Liver (tissue), 9 donors: ENCODE data around the gene HYLS1. TPM values are rescaled to one million over a fixed set of nuclear protein-coding genes. Genes with fewer than 3 reads are reported as not detected.
A peak's percentile ranks its signal among the peaks of the same experiment; 100 is the strongest.

Source experiments
- DNase-seq: peaks from one replicate; pipeline ENCODE4 v3.0.0-alpha.2; 2017; ENCODE audit warnings: low spot score
- H3K27ac ChIP-seq, 2 donors: one replicate each; pipeline ENCODE4 v1.7.0; 2013; ENCODE audit warnings: inconsistent platforms in 2 of 2, low read length in 2 of 2, control low read depth in 1 of 2, low read depth in 1 of 2, mild to moderate bottlenecking in 1 of 2
- H3K27me3 ChIP-seq, 4 donors: one replicate each; pipeline versions ENCODE4 v1.6.1 to v1.7.0; 2013; ENCODE audit warnings: low read length in 3 of 4, inconsistent platforms in 1 of 4, mild to moderate bottlenecking in 1 of 4, moderate library complexity in 1 of 4; ENCODE audit not compliant: control insufficient read depth in 4 of 4, insufficient read depth in 4 of 4
- H3K36me3 ChIP-seq, 4 donors: one replicate each; pipeline versions ENCODE4 v1.6.1 to v1.7.0; 2013; ENCODE audit warnings: low read length in 3 of 4, mild to moderate bottlenecking in 3 of 4, low read depth in 1 of 4, moderate library complexity in 1 of 4; ENCODE audit not compliant: control insufficient read depth in 4 of 4, insufficient read depth in 3 of 4
- H3K4me1 ChIP-seq, 4 donors: one replicate each; pipeline versions ENCODE4 v1.6.1 to v1.7.0; 2013; ENCODE audit warnings: low read length in 3 of 4, mild to moderate bottlenecking in 3 of 4, moderate library complexity in 1 of 4; ENCODE audit not compliant: control insufficient read depth in 4 of 4, insufficient read depth in 4 of 4
- H3K4me3 ChIP-seq, 3 donors: one replicate each; pipeline versions ENCODE4 v1.6.1 to v1.7.0; 2013; ENCODE audit warnings: low read length in 3 of 3, control low read depth in 1 of 3, low read depth in 1 of 3, mild to moderate bottlenecking in 1 of 3
- H3K9ac ChIP-seq, 2 donors: one replicate each; pipeline ENCODE4 v1.7.0; 2013; ENCODE audit warnings: low read length in 2 of 2, mild to moderate bottlenecking in 2 of 2, moderate library complexity in 2 of 2, control low read depth in 1 of 2, low read depth in 1 of 2
- H3K9me3 ChIP-seq, 4 donors: one replicate each; pipeline versions ENCODE4 v1.6.1 to v1.7.0; 2013; ENCODE audit warnings: low read length in 3 of 4; ENCODE audit not compliant: control insufficient read depth in 4 of 4
- CTCF ChIP-seq: fragments of 150-350 bp; IDR thresholded peaks from 2 replicates; pipeline ENCODE4 v1.5.1; 2017; ENCODE audit warnings: improper control_type of control experiment, low read depth, low read length; ENCODE audit not compliant: missing input control
- EGR1 ChIP-seq, 2 donors: IDR thresholded peaks; 2 replicates each; pipeline ENCODE4 v1.6.1; 2016 to 2018; ENCODE audit warnings: antibody characterized with exemption in 2 of 2, low read depth in 2 of 2
- FOXA1 ChIP-seq: IDR thresholded peaks from 2 replicates; pipeline ENCODE4 v1.6.1; 2016; ENCODE audit warnings: antibody characterized with exemption
- FOXA2 ChIP-seq: IDR thresholded peaks from 2 replicates; pipeline ENCODE4 v1.6.1; 2016; ENCODE audit warnings: antibody characterized with exemption
- GABPA ChIP-seq, 2 donors: IDR thresholded peaks in 1 of 2; conservative IDR thresholded peaks in 1 of 2; 2 replicates each; pipeline ENCODE4 v1.6.1; 2016; ENCODE audit warnings: antibody characterized with exemption in 2 of 2, mild to moderate bottlenecking in 1 of 2, moderate library complexity in 1 of 2
- HNF4A ChIP-seq, 2 donors: conservative IDR thresholded peaks; 2 replicates each; pipeline ENCODE4 v1.6.1; 2016; ENCODE audit warnings: antibody characterized with exemption in 2 of 2, mild to moderate bottlenecking in 2 of 2
- HNF4G ChIP-seq: IDR thresholded peaks from 2 replicates; pipeline ENCODE4 v1.6.1; 2016; ENCODE audit warnings: antibody characterized with exemption
- JUND ChIP-seq, 2 donors: IDR thresholded peaks; 2 replicates each; pipeline ENCODE4 v1.6.1; 2016; ENCODE audit warnings: antibody characterized with exemption in 2 of 2
- MAX ChIP-seq: IDR thresholded peaks from 2 replicates; pipeline ENCODE4 v1.6.1; 2016; ENCODE audit warnings: antibody characterized with exemption
- NR2F2 ChIP-seq: IDR thresholded peaks from 2 replicates; pipeline ENCODE4 v1.6.1; 2016; ENCODE audit warnings: antibody characterized with exemption
- RAD21 ChIP-seq, 2 donors: IDR thresholded peaks; 2 replicates each; pipeline ENCODE4 v1.6.1; 2016; ENCODE audit warnings: antibody characterized with exemption in 2 of 2, mild to moderate bottlenecking in 2 of 2
- REST ChIP-seq: IDR thresholded peaks from 2 replicates; pipeline ENCODE4 v1.6.1; 2016; ENCODE audit warnings: antibody characterized with exemption, mild to moderate bottlenecking
- RXRA ChIP-seq, 2 donors: IDR thresholded peaks; 2 replicates each; pipeline ENCODE4 v1.6.1; 2017 to 2018; ENCODE audit warnings: antibody characterized with exemption in 2 of 2, mild to moderate bottlenecking in 1 of 2
- SP1 ChIP-seq: IDR thresholded peaks from 2 replicates; pipeline ENCODE4 v1.6.1; 2018; ENCODE audit warnings: antibody characterized with exemption, mild to moderate bottlenecking
- TAF1 ChIP-seq: conservative IDR thresholded peaks from 2 replicates; pipeline ENCODE4 v1.6.1; 2016; ENCODE audit warnings: antibody characterized with exemption, mild to moderate bottlenecking
- YY1 ChIP-seq: IDR thresholded peaks from 2 replicates; pipeline ENCODE4 v1.6.1; 2016; ENCODE audit warnings: antibody characterized with exemption, mild to moderate bottlenecking
- ZBTB33 ChIP-seq: IDR thresholded peaks from 2 replicates; pipeline ENCODE4 v1.6.1; 2016; ENCODE audit warnings: antibody characterized with exemption
- WGBS: extraction: QIAGEN DNeasy Blood & Tissue Kit; methylation state at CpG from one replicate; pipeline ENCODE4 v1.1.7; 2013; 5-methylcytosine and 5-hydroxymethylcytosine counted together
- polyA plus RNA-seq, 2 donors: library from polyadenylated mRNA; stranded (reverse) in 1 of 2; unstranded in 1 of 2; fragments of 200-250 nt in 1 of 2; fragments of >200 nt in 1 of 2; fragmentation: Nextera tagmentation in 1 of 2; extraction: Ambion mirVana in 1 of 2; gene quantifications; one replicate each; pipeline versions ENCODE4 v1.2.1 to v1.2.3, GENCODE V29; 2013 to 2015
- total RNA-seq, 2 donors: library from RNA; depleted of rRNA; stranded (reverse); fragments of >200 nt; gene quantifications; one replicate each; pipeline ENCODE4 v1.2.3, GENCODE V29; 2014
- TF ChIP-seq, protein P1 (sequence below): IDR thresholded peaks from 2 replicates; pipeline ENCODE4 v1.6.1; 2016; ENCODE audit warnings: antibody characterized with exemption
- donor health status: healthy.
- donor health status: healthy.
- donor health status: healthy.
- donor health status: healthy.
- donor health status: healthy.

HYLS1 gene
- total and polyA plus RNA-seq, 4 donors, result 1.9 to 4.9 (median 3.7) TPM

DNA sequence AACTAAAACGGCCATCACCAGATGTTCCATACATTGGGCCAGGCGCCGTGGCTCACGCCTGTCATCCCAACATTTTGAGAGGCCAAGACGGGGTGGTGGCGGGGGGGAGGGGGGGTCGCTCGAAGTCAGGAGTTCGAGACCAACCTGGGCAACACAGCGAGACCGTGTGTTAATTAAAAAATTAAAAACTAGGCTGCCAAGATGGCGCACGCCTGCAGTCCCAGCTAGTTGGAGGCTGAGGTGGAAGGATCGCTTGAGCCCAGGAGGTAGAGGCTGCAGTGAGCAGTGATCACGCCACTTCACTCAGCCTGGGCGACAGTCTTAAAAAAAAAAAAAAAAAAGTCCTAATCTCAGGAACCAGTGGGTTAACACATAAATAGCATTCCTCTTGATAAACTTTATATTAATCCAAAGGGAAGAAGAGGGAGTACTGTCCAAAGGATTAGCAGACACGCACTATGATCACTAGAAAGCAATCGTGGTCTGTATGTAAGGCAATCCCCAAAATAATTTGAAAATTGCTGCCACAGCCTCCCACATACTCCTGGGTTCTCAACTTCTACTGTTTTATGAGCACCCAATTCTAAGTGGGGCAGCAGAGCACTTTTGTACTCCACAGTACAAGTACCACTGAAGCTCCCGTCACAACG is 14.9 kb downstream of the HYLS1 start:
- no peak for TF ChIP-seq NR2F2
- TF ChIP-seq ZBTB33, result no peak
- TF ChIP-seq JUND (IDR thresholded peaks at IDR 0.05), result no peak
- TF ChIP-seq, protein P1, sequence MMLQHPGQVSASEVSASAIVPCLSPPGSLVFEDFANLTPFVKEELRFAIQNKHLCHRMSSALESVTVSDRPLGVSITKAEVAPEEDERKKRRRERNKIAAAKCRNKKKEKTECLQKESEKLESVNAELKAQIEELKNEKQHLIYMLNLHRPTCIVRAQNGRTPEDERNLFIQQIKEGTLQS, result no peak
- TF ChIP-seq HNF4A (conservative IDR thresholded peaks at IDR 0.05), result no peak
- TF ChIP-seq MAX, result no peak
- TF ChIP-seq TAF1, result no peak
- TF ChIP-seq EGR1 (IDR thresholded peaks at IDR 0.05; ENCODE audit: low read depth in 2 of 2), result no peak
- TF ChIP-seq RXRA (IDR thresholded peaks at IDR 0.05), result no peak
- TF ChIP-seq RAD21 (IDR thresholded peaks at IDR 0.05), result no peak
- no peak for TF ChIP-seq YY1
- TF ChIP-seq GABPA (IDR thresholded peaks at IDR 0.05 in 1 of 2, conservative IDR thresholded peaks at IDR 0.05 in 1 of 2), result no peak
- no peak for TF ChIP-seq FOXA1
- no peak for TF ChIP-seq REST
- TF ChIP-seq HNF4G, result no peak
- no peak for TF ChIP-seq FOXA2
- Histone ChIP-seq H3K36me3 (peaks cover 3 to 13% (median 6%) of the 10 kb centered on the region in 4 donors), H3K27me3 (no peaks in the 10 kb centered on the region), H3K27ac (peak overlapping the region; percentile 80 to 98), H3K4me1 (peaks cover 7 to 23% (median 12%) of the 10 kb centered on the region in 4 donors), H3K4me3 (peak overlapping the region; percentile 74 to 98 (median 91)), H3K9me3 (no peaks in the 10 kb centered on the region), H3K9ac (peak overlapping the region; percentile 67 to 90)
- DNase-seq, result no peak
- 40% methylated on average over 20 of the region's 20 CpGs for WGBS

- peaks cover 3 to 11% (median 6%) of the 10 kb centered on the region in 4 donors for H3K36me3 ChIP-seq
- peak; percentile 86 for DNase-seq
- H3K4me1 ChIP-seq, result peaks cover 7 to 23% (median 12%) of the 10 kb centered on the region in 4 donors
- no peaks in the 10 kb centered on the region for H3K27me3 ChIP-seq
- peak within 1 kb of the TSS; percentile 67 to 90 for H3K9ac ChIP-seq
- peak within 1 kb of the TSS; percentile 80 to 98 for H3K27ac ChIP-seq
- H3K9me3 ChIP-seq, result no peaks in the 10 kb centered on the region
- H3K4me3 ChIP-seq, result peak within 1 kb of the TSS; percentile 74 to 98 (median 91)
- WGBS, result 3% methylated on average over 31 of the region's 31 CpGs
- peak; percentile 31 for TF ChIP-seq SP1
- TF ChIP-seq NR2F2, result no peak
- peak; percentile 32 for TF ChIP-seq ZBTB33
- no peak for TF ChIP-seq CTCF
- peak; percentile 26 to 28 for TF ChIP-seq HNF4A (conservative IDR thresholded peaks at IDR 0.05)
- TF ChIP-seq RAD21 (IDR thresholded peaks at IDR 0.05), result peak in 1 of 2 donors; percentile 13
- peak; percentile 54 for TF ChIP-seq MAX
- TF ChIP-seq GABPA (IDR thresholded peaks at IDR 0.05 in 1 of 2, conservative IDR thresholded peaks at IDR 0.05 in 1 of 2), result peak; percentile 38 to 89
- peak; percentile 84 for TF ChIP-seq TAF1
- TF ChIP-seq HNF4G, result no peak
Observed at GRCh38 chr11:125902927-125903710, 15.7 kb downstream of the HYLS1 start, which contains the start of gene PUS3. TSS of gene PUS3 (minus strand) at chr11:125903206. CDS start at chr11:125896284, 6,922 bp downstream.
